ENCODE data around the gene DOCK9.
"Not testable (repeated sequence)": the region's sequence is repeated elsewhere in the genome, so short reads cannot be mapped to it uniquely, and the experiment has no call there.

Gene DOCK9

DNA sequence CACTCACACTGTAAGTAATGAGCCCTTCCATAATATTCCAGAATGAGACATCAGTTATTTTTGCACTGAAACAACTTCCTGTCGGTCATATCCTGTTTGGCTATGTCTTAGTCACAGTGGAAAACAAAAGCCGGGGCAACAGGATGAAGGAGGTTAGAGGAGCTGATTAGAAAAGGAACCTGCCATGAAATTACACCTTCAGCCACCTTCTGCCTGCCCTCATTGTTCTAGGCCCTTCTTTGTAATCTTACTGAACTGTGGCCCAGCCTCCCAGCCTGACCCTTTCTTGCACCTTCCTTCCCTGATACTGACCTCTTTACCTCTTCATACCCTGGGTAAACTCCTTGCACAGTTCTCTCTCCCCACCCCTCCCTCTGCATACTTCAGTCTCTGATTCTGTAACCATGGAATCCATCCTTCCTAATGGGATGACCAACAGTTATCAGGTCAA is 67.3 kb downstream of the DOCK9 start:
- DNase-seq = no peak

DNA sequence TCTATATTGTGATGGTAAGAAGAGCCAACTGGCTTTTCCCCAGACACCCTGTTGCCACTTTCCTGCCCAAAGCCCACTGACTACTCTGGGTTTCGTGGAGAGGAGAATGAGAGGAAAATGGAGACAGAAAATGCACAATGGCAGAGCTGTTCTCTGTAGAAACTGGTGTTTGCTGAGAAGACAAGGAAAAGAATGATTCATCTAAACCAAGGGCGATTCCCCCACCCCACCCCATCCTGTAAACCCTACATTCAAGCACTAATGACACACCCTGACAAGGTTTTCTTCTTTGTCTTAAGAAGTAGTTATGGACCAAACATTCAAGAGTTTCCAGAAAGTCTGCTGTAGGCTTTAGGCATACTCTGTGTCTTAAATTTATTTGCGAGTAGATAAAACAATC is 68.8 kb downstream of the DOCK9 start:
- no peak for DNase-seq

GRCh38 chr13:98906746-98907502 is 70.9 kb downstream of the DOCK9 start:
- DNase-seq = no peak

DNA sequence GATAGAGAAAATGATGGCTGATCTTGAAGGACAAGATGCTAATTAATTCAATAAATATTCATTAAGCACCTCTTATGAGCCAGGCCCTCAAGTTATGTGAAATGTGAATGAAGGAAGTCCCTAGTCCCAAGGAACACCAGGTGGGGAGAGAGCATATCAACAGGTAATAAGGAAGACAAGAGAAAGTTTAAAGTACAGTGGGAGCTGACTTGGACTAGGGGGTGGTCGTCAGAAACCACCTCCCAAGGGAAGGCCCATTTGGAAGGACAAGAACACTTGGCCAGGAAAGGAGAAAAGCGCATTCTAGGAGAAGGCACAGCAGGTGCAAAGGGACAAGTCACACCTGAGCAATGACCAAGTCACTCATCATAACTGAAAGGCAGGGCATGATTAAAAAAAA is 72.7 kb downstream of the DOCK9 start:
- no peak for DNase-seq

GRCh38 chr13:98900442-98900841 is 77.4 kb downstream of the DOCK9 start:
- no peak for DNase-seq

GRCh38 chr13:98897706-98898105 is 80.2 kb downstream of the DOCK9 start:
- DNase-seq = no peak

DNA sequence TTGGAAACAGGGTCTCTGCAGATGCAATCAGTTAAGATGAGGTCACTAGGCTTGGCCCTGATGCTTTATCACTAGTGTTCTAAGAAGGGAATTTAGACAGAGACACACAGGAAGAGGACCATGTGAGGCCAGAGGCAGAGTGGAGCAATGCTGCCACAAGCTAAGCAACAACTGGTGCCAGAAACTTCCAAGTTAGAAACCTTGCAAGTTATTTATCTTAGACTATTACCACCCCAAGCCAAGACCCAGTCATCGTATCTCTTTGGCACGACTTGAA is 81.1 kb downstream of the DOCK9 start:
- no peak for DNase-seq

DNA sequence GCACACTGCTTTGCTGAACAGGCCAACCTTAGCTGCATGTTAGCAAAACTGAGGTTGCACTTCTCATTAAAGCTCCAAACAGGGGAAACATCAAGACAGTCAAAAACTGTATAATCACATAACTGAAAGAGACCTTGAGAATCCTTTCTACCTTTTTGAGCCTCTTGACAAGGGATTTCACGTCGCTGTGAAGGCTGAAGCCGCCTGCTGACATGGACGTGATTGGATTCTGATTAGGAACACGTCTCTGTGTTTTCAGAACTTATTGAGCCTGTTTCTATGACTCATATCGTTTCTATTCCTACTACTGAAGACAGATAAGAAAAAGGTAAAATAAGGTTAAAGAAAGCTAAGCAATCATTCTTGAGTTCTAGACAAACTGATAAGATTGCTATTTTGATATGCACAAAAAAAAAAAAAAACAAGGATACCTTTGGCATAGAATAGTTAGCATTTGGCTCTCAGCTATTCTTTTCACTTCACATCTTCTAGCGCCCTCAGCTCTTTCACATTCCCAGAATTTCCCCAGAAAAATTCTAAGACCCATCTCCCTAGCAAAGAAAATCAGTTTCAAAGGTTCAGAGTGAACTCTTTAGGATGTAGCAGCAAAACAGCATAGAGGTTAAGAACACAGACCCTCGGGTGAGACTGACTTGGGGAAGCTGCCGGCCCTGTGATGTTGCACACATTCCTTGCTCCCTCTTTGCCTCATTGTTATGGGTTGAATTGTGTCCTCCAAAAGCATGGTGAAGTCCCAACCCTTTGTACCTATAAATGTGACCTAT is 81.6 kb downstream of the DOCK9 start:
- DNase-seq = no peak

DNA sequence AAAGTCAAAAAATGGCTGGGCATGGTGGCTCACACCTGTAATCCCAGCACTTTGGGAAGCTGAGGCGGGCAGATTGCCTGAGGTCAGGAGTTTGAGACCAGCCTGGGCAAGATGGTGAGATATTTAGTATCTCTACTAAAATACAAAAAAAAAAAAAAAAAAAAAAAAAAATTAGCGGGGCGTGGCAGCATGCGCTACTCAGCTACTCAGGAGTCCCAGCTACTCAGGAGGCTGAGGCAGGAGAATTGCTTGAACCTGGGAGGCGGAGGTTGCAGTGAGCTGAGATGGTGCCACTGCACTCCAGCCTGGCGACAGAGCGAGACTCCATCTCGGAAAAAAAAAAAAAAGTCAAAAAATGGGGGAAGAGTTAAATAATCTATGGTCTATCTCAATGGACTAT is 83.0 kb downstream of the DOCK9 start:
- DNase-seq = not testable (repeated sequence)

- DNase-seq = no peak
Observed at GRCh38 chr13:98893371-98893770, 84.5 kb downstream of the DOCK9 start.

DNA sequence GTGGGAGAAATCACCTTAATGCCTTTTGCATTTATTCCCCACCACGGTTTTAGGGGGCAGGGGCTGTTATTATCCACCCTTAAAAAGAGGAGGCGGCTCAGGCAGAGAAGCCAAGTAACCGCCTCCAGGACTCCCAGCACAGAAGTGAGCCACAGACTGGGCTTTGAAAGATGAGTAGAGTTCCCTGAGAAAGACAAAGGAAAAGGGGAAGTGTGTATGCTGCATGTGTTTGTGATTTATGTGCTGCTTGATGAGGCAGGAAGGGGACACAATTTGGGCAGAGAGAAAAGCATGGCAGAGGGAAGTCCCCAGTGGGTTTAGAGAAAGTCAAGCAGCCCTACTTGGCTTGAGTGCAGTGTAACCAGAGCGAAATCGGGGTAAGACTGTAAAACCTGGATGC is 85.0 kb downstream of the DOCK9 start:
- DNase-seq = no peak

DNA sequence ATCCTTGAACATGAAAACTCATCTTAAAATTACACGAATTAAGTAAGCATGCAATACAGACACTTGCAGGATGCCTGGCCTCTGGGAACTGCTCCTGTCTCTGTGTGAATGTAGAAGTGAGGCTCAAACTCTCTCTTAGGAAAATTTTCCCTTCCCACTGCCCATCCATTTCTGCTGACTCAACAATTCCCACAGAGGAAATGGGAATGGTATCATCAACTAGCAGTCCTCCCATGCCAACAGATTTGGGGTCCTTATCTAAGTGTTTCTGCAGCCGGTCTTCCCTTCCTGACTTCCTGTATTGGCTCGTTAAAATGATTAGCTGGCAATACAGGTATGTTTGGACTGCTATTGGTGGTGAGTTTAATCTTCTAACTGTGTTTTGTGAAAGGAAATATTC is 85.8 kb downstream of the DOCK9 start:
- no peak for DNase-seq

DNA sequence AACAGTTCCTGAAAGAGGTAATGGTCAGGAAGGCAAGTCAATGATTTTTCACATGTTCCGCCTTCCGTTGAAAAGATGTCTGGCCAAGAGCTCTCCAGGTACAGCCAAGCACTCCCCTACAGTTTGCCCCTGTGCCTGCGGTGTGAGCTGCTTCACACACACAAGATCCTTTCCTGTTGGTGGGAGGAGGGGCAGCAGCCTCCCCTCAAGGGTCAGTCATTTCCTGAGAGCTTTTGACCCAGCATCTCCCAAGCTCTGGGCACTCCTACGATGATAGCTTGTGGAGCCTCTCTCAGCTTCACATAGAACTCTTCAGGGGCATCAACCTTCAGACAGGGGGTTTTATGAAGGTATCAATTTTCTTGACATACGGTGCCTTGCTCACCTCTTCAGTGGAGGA is 86.9 kb downstream of the DOCK9 start:
- DNase-seq = no peak

DNA sequence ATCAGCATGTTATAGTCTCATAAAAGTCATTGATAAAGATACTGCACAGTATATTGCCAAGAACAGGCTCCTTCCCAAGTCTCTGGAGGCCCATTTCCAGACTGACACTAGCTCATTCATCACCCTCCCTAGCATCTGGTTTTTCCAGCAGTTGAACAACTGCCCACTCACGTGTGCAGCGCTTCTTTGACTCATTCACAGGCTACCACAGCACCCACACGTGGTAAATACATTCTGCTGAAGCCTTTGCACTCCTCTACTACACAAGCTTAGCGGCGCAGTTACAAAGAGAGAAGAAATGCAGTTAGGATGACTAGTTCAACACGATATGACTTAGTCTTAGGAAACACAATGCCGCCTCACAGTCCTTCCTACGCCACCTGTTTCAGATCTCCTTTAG is 87.7 kb downstream of the DOCK9 start:
- no peak for DNase-seq

- DNase-seq = peak; percentile 1
Observed at GRCh38 chr13:98889419-98890085, 88.3 kb downstream of the DOCK9 start.

DNA sequence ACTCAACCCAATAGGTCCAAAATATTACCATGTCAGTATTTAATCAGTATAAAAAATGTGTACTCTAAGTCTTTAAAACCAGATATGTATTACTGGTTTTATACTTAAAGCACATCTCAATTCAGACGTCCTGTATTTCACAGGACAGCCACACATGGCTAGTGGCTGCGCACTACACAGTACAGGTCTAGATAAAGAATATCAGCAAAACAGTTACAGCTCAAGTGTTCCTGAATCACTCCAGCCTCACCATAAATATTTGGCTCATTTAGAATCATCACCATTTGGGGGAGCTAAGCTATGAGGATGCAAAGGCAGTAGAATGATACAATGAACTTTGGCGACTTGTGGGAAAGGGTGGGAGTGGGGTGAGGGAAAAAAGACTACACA is 89.0 kb downstream of the DOCK9 start:
- DNase-seq = no peak

DNA sequence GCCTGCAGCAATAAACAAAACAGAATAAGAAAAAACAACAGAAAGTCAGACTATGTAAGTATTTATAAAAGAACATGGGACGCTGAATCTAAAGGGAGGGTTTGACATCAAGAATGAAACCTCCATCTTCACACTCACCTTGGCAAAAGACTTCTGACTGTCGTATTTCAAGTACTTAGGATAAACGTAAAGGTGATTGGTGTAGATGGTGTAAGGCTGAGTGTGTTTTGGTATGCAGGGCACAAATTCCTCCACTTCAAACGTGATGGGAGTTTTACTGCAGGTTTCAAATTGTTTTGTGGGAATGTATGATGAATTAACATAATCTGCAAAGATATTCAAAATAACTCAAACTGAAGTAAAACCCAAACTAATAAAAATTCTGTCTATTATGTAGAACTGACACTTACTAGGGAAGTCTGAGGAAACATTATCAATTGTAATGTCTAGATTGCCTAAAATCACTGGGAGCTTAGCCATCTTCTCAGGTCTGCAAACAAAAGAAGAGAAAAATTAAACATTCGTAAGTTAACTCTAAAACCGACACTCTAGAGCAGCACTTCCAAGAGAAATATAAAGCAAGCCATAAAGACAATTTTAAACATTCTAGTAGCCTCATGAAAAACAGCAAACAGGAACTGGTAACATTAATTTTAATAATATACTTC is 89.5 kb downstream of the DOCK9 start:
- DNase-seq = no peak

GRCh38 chr13:98886587-98887230 is 91.2 kb downstream of the DOCK9 start:
- DNase-seq = no peak

- DNase-seq = no peak
Observed at GRCh38 chr13:98885600-98885999, 92.3 kb downstream of the DOCK9 start.

DNA sequence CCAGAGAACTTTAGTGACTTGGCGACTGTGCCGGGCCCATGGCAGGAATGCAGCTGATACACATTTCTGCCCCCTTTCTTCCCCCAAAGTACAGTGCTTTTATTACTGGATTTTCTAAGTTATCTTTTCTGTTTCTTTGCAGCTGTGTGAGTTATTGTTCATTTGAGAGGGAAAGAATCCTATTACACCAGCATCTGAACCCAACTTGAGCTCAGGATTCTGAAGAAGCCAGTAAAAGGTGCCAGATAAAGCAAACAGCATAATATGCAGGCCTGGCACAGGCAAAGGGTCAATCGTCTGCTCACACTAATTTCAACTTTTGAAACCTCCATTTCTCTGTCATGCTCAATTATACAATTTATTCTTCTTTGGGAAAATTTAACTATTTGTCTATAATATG is 93.9 kb downstream of the DOCK9 start:
- DNase-seq = no peak

- DNase-seq = no peak
Observed at GRCh38 chr13:98881390-98881789, 96.5 kb downstream of the DOCK9 start.

- DNase-seq = no peak
Observed at GRCh38 chr13:98880677-98881076, 97.2 kb downstream of the DOCK9 start.

- DNase-seq = no peak
Observed at GRCh38 chr13:98879957-98880356, 97.9 kb downstream of the DOCK9 start.
